Stimulated activated naive CD8-positive, alpha-beta T cell treated with anti-CD3 and anti-CD28 coated beads, Interleukin-15, Interleukin-2, amounts not matched to agents 100 U/mL and 50 U/mL, for 24 hours (primary cell): ENCODE results near the gene TALDO1.
"Not testable (repeated sequence)": the region's sequence is repeated elsewhere in the genome, so short reads cannot be mapped to it uniquely, and the experiment has no call there.

Experiments
- ATAC-seq: fragments of 150-1000 bp; cut with Tn5 transposase; one replicate; pipeline ENCODE4 v1.10.0; 2021
- DNase-seq: peaks from one replicate; pipeline ENCODE4 v3.0.0; 2021

The TALDO1 gene

GRCh38 chr11:737366-737765, 9.9 kb upstream of the TALDO1 start:
- DNase-seq (no peak), ATAC-seq (no peak)

DNA sequence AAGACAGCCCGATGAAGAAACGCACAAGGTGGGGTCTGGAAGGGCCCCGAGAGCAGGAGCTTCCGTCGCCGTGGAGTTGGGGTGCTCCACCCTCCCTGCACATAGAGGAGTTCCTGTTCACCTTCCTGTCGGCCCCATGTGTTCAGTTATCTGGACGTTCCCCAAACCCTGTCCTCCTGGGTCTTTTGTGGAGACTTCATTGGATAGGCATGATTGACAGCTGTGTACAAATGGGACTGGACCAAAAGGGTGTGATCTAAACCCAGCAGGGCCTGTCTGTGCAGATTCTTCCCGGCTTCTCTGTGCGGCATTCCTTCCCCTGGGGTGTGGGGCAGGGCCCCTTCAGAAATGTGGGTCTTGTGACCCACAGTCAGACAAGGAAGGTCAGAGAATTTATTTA, 9.4 kb upstream of the TALDO1 start:
- DNase-seq: not testable (repeated sequence)

DNA sequence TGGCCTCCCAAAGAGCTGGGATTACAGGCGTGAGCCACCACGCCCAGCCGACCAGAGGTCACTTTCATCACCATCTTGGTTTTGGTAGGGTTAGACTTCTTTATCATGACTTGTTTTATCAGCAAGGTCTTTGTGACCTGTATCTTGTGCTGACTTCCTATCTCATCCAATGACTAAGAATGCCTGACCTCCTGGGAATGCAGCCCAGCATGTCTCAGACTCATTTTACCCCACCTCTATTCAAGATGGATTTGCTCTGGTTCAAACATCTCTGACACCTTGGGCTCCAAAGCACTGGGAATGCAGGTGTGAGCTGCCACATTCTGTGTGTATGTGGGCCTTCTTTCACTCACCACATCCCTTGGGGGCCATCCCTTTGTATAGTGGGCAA, 5.1 kb upstream of the TALDO1 start:
- DNase-seq (no peak), ATAC-seq (no peak)

More for the DNA sequence above, 9.4 kb upstream of the TALDO1 start:
- not testable (repeated sequence) for ATAC-seq

DNA sequence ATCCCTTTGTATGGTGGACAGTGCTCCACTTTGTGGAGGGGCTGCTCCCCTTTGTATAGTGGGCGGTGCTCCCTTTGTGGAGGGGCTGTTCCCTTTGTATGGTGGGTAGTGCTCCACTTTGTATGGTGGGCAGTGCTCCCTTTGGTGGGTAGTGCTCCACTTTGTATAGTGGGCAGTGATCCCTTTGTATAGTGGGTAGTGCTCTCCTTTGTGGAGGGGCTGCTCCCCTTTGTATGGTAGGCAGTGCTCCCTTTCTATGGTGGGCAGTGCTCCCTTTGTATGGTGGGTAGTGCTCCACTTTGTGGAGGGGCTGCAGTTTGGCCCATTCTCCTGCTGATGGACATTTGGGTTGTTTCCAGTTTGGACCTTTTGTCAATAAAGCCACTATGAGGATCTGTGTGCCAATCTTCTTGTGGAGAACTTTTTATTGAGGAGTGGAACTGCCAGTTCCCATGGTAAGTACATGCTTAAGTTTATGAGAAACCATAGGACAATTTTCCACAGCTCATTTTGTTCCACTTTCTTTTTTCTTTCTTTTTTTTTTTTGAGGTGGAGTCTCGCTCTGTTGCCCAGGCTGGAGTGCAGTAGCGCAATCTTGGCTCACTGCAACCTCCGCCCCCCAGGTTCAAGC, 4.6 kb upstream of the TALDO1 start:
- DNase-seq: no peak
- ATAC-seq: no peak

DNA sequence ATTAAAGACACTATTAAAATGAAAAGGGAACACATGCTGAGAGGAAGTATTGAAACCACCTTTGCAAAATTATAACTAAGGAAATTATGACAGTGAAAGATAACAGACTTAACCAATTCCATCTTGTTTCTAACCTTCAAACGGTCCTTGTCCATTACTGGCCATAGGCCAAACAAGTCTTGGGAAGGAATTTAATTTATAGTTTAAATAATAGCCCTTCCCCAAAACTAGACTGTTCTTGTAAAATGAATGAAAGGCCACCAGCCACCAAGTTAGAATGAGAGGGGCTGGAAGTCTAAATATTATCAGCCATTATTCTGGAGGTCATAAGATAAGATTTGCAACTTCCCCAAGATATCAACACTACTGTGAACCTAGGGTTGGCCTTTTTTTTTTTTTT, 1.8 kb upstream of the TALDO1 start:
- DNase-seq (no peak), ATAC-seq (no peak)

GRCh38 chr11:746289-747157, 741 bp upstream of the TALDO1 start:
- DNase-seq (no peak), ATAC-seq (peak; percentile 28)

DNA sequence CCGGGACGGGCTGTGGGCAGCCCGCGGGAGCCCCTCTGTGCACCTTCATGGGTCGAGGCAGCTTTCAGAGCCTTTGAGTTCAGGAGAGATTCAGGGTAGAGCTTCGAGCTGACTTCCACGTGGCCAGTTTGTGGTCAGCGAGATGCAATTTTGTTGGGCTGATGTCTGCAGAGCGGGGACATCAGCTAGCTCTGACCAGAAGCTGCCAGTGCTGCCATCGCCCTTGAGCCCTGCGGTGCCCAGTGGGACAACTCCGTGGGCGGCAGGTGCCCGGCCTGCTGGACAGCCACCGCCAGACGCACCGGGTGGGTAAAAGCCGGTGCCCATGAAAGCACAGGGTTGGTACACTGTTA, 719 bp downstream of the TALDO1 start:
- no peak for ATAC-seq
- DNase-seq: no peak

DNA sequence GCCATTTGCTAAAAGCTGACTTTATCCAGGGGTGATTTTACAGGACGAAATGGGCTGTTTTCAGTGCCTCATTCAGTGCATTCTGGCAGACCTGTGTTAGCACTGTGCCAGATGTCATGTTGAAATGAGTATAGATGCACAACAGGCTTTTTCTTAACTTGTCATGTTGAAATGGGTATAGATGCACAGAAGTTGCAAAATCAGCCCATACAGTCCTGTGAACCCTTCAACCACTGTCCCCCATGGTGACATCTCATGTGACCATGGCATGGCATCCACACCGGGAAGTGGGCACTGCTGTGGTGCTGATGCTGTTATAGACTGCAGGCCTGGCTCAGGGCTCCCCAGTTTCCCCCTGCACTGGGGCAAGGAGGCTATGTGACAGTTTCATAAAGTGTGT, 2.5 kb downstream of the TALDO1 start:
- ATAC-seq (no peak), DNase-seq (no peak)

DNA sequence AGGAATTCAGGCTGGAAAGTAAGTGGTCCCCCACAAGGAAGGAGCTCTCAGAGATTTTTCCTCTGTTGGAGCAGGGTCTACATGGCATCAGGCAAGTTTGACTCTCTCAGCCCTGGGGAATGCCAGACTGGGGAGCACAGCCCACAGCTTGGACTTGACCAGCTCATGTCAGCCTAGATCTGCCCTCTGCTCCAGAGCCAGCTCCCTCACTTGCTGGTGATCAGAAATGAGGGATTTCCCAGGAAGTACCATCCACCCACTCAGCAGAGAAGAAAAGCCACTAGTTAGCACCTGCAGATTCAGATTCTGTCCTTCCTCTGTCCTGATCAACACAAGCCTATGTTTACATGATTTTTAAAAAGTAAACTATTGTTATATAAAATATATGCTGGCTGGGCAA, 13.0 kb downstream of the TALDO1 start:
- DNase-seq (no peak), ATAC-seq (no peak)

- ATAC-seq (no peak), DNase-seq (no peak)
Observed at GRCh38 chr11:761526-762108, 14.4 kb downstream of the TALDO1 start.

DNA sequence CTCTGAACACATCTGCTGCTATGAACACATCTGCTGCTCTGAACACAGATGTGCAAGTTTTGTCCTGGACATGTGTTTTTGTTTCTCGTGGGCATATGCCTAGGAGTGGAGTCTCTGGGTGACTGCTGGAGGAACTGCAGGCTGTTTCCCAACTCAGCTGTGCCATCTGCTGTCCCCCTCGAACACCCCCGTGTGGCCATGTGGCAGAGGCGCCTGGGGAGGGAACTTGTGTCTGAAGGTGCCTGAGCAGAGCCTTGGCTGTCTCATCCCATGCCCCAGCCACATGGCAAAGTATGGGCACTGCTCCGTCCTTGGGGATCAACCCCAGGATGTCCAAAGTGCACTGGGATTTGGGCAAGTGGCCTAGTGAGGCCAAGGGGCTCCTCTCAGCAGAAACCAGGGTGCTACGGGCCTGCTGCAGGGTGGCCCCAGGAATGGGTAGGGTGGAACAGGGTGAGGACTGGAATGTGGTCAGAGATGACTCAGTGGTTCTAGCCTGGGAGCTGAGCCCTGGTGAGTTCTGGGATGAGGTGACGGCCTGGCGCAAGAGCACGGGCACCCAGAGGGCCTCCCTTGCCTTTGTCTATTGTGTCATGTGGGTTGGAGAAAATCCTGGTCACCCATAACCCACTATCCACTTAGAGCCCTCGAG, 15.3 kb downstream of the TALDO1 start:
- ATAC-seq (peak; percentile 24), DNase-seq (no peak)

- no peak for ATAC-seq
- DNase-seq: no peak
Observed at GRCh38 chr11:763073-763463, 15.8 kb downstream of the TALDO1 start.

GRCh38 chr11:763549-764321, 16.5 kb downstream of the TALDO1 start:
- no peak for ATAC-seq

GRCh38 chr11:764322-765024, 17.2 kb downstream of the TALDO1 start:
- ATAC-seq: no peak
- no peak for DNase-seq

More at GRCh38 chr11:763549-764321, 16.5 kb downstream of the TALDO1 start:
- no peak for DNase-seq

- DNase-seq (peak; percentile 72), ATAC-seq (peak; percentile 30)
Observed at GRCh38 chr11:765025-765801, 17.9 kb downstream of the TALDO1 start.

- DNase-seq (no peak), ATAC-seq (no peak)
Observed at GRCh38 chr11:765802-766091, 18.5 kb downstream of the TALDO1 start.

GRCh38 chr11:766106-766935, 19.1 kb downstream of the TALDO1 start:
- no peak for ATAC-seq

GRCh38 chr11:766936-767210, 19.6 kb downstream of the TALDO1 start:
- DNase-seq: no peak
- ATAC-seq: no peak

More at GRCh38 chr11:766106-766935, 19.1 kb downstream of the TALDO1 start:
- no peak for DNase-seq

DNA sequence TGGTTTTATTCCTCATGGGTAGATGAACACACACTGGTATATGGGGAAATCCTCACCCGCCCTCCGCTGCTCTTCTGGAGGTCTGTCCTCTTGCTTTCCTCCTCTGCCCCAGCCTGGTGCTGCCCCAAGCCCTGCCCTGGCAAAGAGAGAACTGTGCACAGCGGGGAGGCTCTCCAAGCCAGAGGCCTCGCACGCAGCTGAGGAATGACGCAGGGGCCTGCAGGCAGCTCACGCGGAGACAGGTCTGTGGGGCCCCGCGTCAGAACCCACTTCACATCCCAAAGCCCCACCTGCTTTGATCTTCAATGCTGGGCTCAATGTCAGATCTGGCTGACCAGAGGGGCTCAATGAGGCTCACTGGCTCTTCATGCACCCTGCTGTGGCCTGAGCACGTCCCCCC, 20.0 kb downstream of the TALDO1 start:
- ATAC-seq (no peak), DNase-seq (no peak)
